Measurements from ENCODE around the gene STARD4.

- TF ChIP-seq POLR2A (IDR thresholded peaks at IDR 0.05; ENCODE audit: low read length) = no peak
- TF ChIP-seq GATA1 (IDR thresholded peaks at IDR 0.05; ENCODE audit: low read depth, low read length) = no peak
Observed at GRCh38 chr5:111495159-111495558, 17.2 kb downstream of the STARD4 start.
